ENCODE results near the gene HM13. TPM values are rescaled to one million over a fixed set of nuclear protein-coding genes. Genes with fewer than 3 reads are reported as not detected.
A peak's percentile ranks its signal among the peaks of the same experiment; 100 is the strongest.

Gene HM13
- total and polyA plus RNA-seq, 2 of the 13 experiments (the other 11 are each of a cell fraction or from before 2014, with no cell fraction given): 118 to 243 TPM

- TF ChIP-seq HMGXB3 (CRISPR knock-in tag; IDR thresholded peaks at IDR 0.05; ENCODE audit: borderline replicate concordance) (peak; percentile 21; the same call in 1 of the 2 replicates), ZNF788 (CRISPR knock-in tag; IDR thresholded peaks at IDR 0.05; ENCODE audit: borderline replicate concordance) (peak; percentile 6; the same call in 1 of the 2 replicates), RFXANK (CRISPR knock-in tag; IDR thresholded peaks at IDR 0.05) (no peak), ZNF205 (CRISPR knock-in tag; IDR thresholded peaks at IDR 0.05) (no peak), ARNTL (CRISPR knock-in tag; IDR thresholded peaks at IDR 0.05) (no peak), CBX5 (CRISPR knock-in tag; IDR thresholded peaks at IDR 0.05; ENCODE audit: borderline replicate concordance) (peak; percentile 66; the same call in 1 of the 2 replicates), NR2F2 (IDR thresholded peaks at IDR 0.05; ENCODE audit: borderline replicate concordance, low read depth) (no peak), THYN1 (CRISPR knock-in tag; IDR thresholded peaks at IDR 0.05; ENCODE audit: borderline replicate concordance, low read depth) (no peak), SMAD3 (CRISPR knock-in tag; IDR thresholded peaks at IDR 0.05) (0 out of 2 replicates have a peak, but pooled peaks have one; percentile 39), CEBPB (IDR thresholded peaks at IDR 0.05; ENCODE audit: borderline replicate concordance, low read depth, low read length) (peak; percentile 47; the same call in 1 of the 2 replicates), CHD2 (IDR thresholded peaks at IDR 0.05; ENCODE audit: low read depth, low read length) (no peak), ZNF234 (CRISPR knock-in tag; conservative IDR thresholded peaks at IDR 0.05) (no peak), HOXA3 (CRISPR knock-in tag; IDR thresholded peaks at IDR 0.05) (peak; percentile 37; the same call in 1 of the 2 replicates), ZNF574 (CRISPR knock-in tag; IDR thresholded peaks at IDR 0.05) (peak; percentile 50), RBM22 (optimal IDR thresholded peaks at IDR 0.05; ENCODE audit: low read length) (peak; percentile 71), ZC3H13 (CRISPR knock-in tag; IDR thresholded peaks at IDR 0.05) (no peak), TSC22D2 (CRISPR knock-in tag; IDR thresholded peaks at IDR 0.05; ENCODE audit: borderline replicate concordance) (peak; percentile 63; the same call in 1 of the 2 replicates), MZF1 (CRISPR knock-in tag; IDR thresholded peaks at IDR 0.05; ENCODE audit: borderline replicate concordance) (no peak), PHB2 (IDR thresholded peaks at IDR 0.05; ENCODE audit: partially characterized antibody) (no peak), BCL3 (CRISPR knock-in tag; IDR thresholded peaks at IDR 0.05) (0 out of 2 replicates have a peak, but pooled peaks have one; percentile 40), SETDB1 (CRISPR knock-in tag; IDR thresholded peaks at IDR 0.05; ENCODE audit: borderline replicate concordance) (no peak), ZNF737 (CRISPR knock-in tag; IDR thresholded peaks at IDR 0.05; ENCODE audit: borderline replicate concordance) (0 out of 2 replicates have a peak, but pooled peaks have one; percentile 66)
Measured at GRCh38 chr20:31560094-31560745, 46.0 kb downstream of the HM13 start (continued).

Data from HepG2 (cell line).